Measurements from ENCODE around the gene BTAF1. TPM values are rescaled to one million over a fixed set of nuclear protein-coding genes. Genes with fewer than 3 reads are reported as not detected.

BTAF1 gene
- total RNA-seq, 2 donors from 2014 or later, result 11.8 to 12.7 TPM

- DNase-seq (ENCODE audit: low spot score), result peak; percentile 74
- Histone ChIP-seq H3K27ac (peak overlapping the region; percentile 48 to 69), H3K4me1 (peaks cover 0 to 26% of the 10 kb centered on the region in 2 donors), H3K27me3 (no peaks in the 10 kb centered on the region), H3K9me3 (no peaks in the 10 kb centered on the region), H3K4me3 (peak overlapping the region in 1 of 2 donors; percentile 27), H3K36me3 (no peaks in the 10 kb centered on the region)
- no peak for TF ChIP-seq CTCF (IDR thresholded peaks at IDR 0.05)
Measured at GRCh38 chr10:91883549-91884444, 39.8 kb upstream of the BTAF1 start.

GRCh38 chr10:91884536-91884935, 39.0 kb upstream of the BTAF1 start:
- H3K9me3 ChIP-seq, result no peaks in the 10 kb centered on the region
- peak overlapping the region; percentile 48 to 69 for H3K27ac ChIP-seq
- H3K27me3 ChIP-seq, result no peaks in the 10 kb centered on the region
- peaks cover 0 to 26% of the 10 kb centered on the region in 2 donors for H3K4me1 ChIP-seq
- no peaks in the 10 kb centered on the region for H3K36me3 ChIP-seq
- TF ChIP-seq CTCF (IDR thresholded peaks at IDR 0.05), result no peak
- H3K4me3 ChIP-seq, result no peak overlapping the region
- no peak for DNase-seq (ENCODE audit: low spot score)

GRCh38 chr10:91885362-91886079, 38.0 kb upstream of the BTAF1 start:
- Histone ChIP-seq H3K4me1 (peaks cover 0 to 26% of the 10 kb centered on the region in 2 donors), H3K9me3 (no peaks in the 10 kb centered on the region), H3K27ac (peak overlapping the region in 1 of 2 donors; percentile 48), H3K4me3 (no peak overlapping the region), H3K27me3 (no peaks in the 10 kb centered on the region), H3K36me3 (no peaks in the 10 kb centered on the region)
- DNase-seq (ENCODE audit: low spot score), result no peak
- no peak for TF ChIP-seq CTCF (IDR thresholded peaks at IDR 0.05)

- Histone ChIP-seq H3K27me3 (no peaks in the 10 kb centered on the region), H3K4me3 (peak overlapping the region; percentile 46 to 59), H3K9me3 (no peaks in the 10 kb centered on the region), H3K4me1 (peaks cover 0 to 26% of the 10 kb centered on the region in 2 donors), H3K27ac (peak overlapping the region in 1 of 2 donors; percentile 47), H3K36me3 (no peaks in the 10 kb centered on the region)
- no peak for DNase-seq (ENCODE audit: low spot score)
- no peak for TF ChIP-seq CTCF (IDR thresholded peaks at IDR 0.05)
Measured at GRCh38 chr10:91886954-91887271, 36.7 kb upstream of the BTAF1 start.

GRCh38 chr10:91887272-91888076, 36.1 kb upstream of the BTAF1 start:
- Histone ChIP-seq H3K27me3 (no peaks in the 10 kb centered on the region), H3K4me3 (peak overlapping the region; percentile 46 to 59), H3K27ac (peak overlapping the region in 1 of 2 donors; percentile 47), H3K9me3 (no peaks in the 10 kb centered on the region), H3K36me3 (no peaks in the 10 kb centered on the region), H3K4me1 (peaks cover 0 to 26% of the 10 kb centered on the region in 2 donors)
- no peak for DNase-seq (ENCODE audit: low spot score)
- TF ChIP-seq CTCF (IDR thresholded peaks at IDR 0.05), result no peak
